K562 (cell line): ENCODE measurements around the gene ARHGDIA. TPM values are rescaled to one million over a fixed set of nuclear protein-coding genes. Genes with fewer than 3 reads are reported as not detected.

ENCODE experiments used
- CAMTA2 ChIP-seq: fragments of 250-450 bp; sonication (Bioruptor Pico); conservative IDR thresholded peaks from 2 replicates; pipeline ENCODE4 v1.5.1; 2022
- GABPB1 ChIP-seq: sonication (generic); formaldehyde crosslinking; IDR thresholded peaks from 2 replicates; pipeline ENCODE4 v1.8.0; 2022; ENCODE audit warnings: mild to moderate bottlenecking, missing genetic modification reagents
- MXI1 ChIP-seq: IDR thresholded peaks from 2 replicates; pipeline ENCODE4 v1.6.1; 2011; ENCODE audit warnings: low read depth, mild to moderate bottlenecking, improper control_type of control experiment, low read length
- MYBL2 ChIP-seq, 2 experiments: fragments of 450-650 bp in 1 of 2; sonication (generic) in 1 of 2; formaldehyde crosslinking in 1 of 2; IDR thresholded peaks; 2 replicates each; pipeline versions ENCODE4 v1.6.1 to v1.8.1; 2017 to 2022; ENCODE audit warnings: borderline replicate concordance in 1 of 2, inconsistent platforms in 1 of 2, low read depth in 1 of 2, mild to moderate bottlenecking in 1 of 2, missing genetic modification reagents in 1 of 2, moderate library complexity in 1 of 2
- NFYB ChIP-seq: IDR thresholded peaks from 2 replicates; pipeline ENCODE4 v1.6.1; 2011; ENCODE audit warnings: mild to moderate bottlenecking, moderate library complexity; ENCODE audit not compliant: insufficient read length; ENCODE audit errors: extremely low read depth
- RUNX1 ChIP-seq: sonication (generic); IDR thresholded peaks from 2 replicates; pipeline ENCODE4 v1.6.1; 2016; ENCODE audit warnings: antibody characterized with exemption, low read depth
- SIN3A ChIP-seq, 2 experiments: fragments of 150-350 bp in 1 of 2; IDR thresholded peaks; 2 replicates each; pipeline ENCODE4 v1.6.1; 2011 to 2016; ENCODE audit warnings: borderline replicate concordance in 2 of 2, low read depth in 2 of 2, low read length in 2 of 2, mild to moderate bottlenecking in 2 of 2, moderate library complexity in 2 of 2; ENCODE audit not compliant: control insufficient read depth in 1 of 2
- SLC30A9 ChIP-seq: fragments of 250-450 bp; sonication (Bioruptor Pico); IDR thresholded peaks from 2 replicates; pipeline ENCODE4 v1.8.0; 2022; ENCODE audit warnings: mild to moderate bottlenecking, moderate library complexity
- SREBF1 ChIP-seq: fragments of 150-350 bp; IDR thresholded peaks from 2 replicates; pipeline ENCODE4 v1.6.1; 2014; ENCODE audit warnings: antibody characterized with exemption, low read depth, low read length, borderline replicate concordance
- TARDBP ChIP-seq: fragments of 450-650 bp; IDR thresholded peaks from 2 replicates; pipeline ENCODE4 v1.6.1; 2016
- ZNF217 ChIP-seq: sonication (generic); formaldehyde crosslinking; IDR thresholded peaks from 2 replicates; pipeline ENCODE4 v1.8.0; 2022; ENCODE audit warnings: mild to moderate bottlenecking, missing genetic modification reagents
- ZNF224 ChIP-seq: sonication (generic); formaldehyde crosslinking; IDR thresholded peaks from 2 replicates; pipeline ENCODE4 v1.8.0; 2022; ENCODE audit warnings: mild to moderate bottlenecking, missing genetic modification reagents
- ZNF717 ChIP-seq: fragments of 250-450 bp; sonication (Bioruptor Pico); IDR thresholded peaks from 2 replicates; pipeline ENCODE4 v1.5.0; 2021
- polyA plus RNA-seq, 8 experiments: library from polyadenylated mRNA; depleted of rRNA in 4 of 8; stranded (reverse) in 5 of 8; unstranded in 3 of 8; fragments of >200 nt; fragmentation: Nextera tagmentation in 2 of 8; fragmentation: Illumina TruSeq in 1 of 8; extraction: Ambion mirVana in 2 of 8; extraction: Trizol in 1 of 8; gene quantifications; 2 replicates each; pipeline versions ENCODE4 v1.2.1 to v1.2.3, GENCODE V29; 2011 to 2014; ENCODE audit warnings: inconsistent platforms in 1 of 8, missing spikeins in 1 of 8
- total RNA-seq, 7 experiments: library from RNA; depleted of rRNA in 6 of 7; stranded (reverse); fragments of >200 nt in 6 of 7; fragmentation: Illumina TruSeq in 2 of 7; extraction: Trizol in 2 of 7; gene quantifications; 2 replicates each; pipeline versions ENCODE4 v1.2.1 to v1.2.3, GENCODE V29; 2011 to 2021; ENCODE audit warnings: low replicate concordance in 1 of 7
- TF ChIP-seq, protein P1 (sequence below): fragments of 200-800 bp; sonication (Bioruptor generic); IDR thresholded peaks from 2 replicates; pipeline ENCODE4 v1.6.1; 2017; ENCODE audit warnings: missing genetic modification characterization, missing compliant biosample characterization
- TF ChIP-seq, protein P2 (sequence below), 2 experiments: fragments of 150-350 bp in 1 of 2; IDR thresholded peaks; 2 replicates each; pipeline ENCODE4 v1.6.1; 2012 to 2016; ENCODE audit warnings: low read depth in 2 of 2, low read length in 2 of 2, mild to moderate bottlenecking in 1 of 2, moderate library complexity in 1 of 2
- TF ChIP-seq, protein P3 (sequence below): fragments of 450-650 bp; IDR thresholded peaks from 2 replicates; pipeline ENCODE4 v1.6.1; 2017; ENCODE audit warnings: antibody characterized with exemption, mild to moderate bottlenecking
- TF ChIP-seq, protein P4 (sequence below): fragments of 250-450 bp; sonication (Bioruptor Pico); IDR thresholded peaks from 2 replicates; pipeline ENCODE4 v1.8.0; 2021; ENCODE audit warnings: moderate library complexity, mild to moderate bottlenecking, inconsistent platforms

ARHGDIA gene
- total and polyA plus RNA-seq, 9 of the 15 experiments (the other 6 are each of a cell fraction or from before 2014, with no cell fraction given): 9.6 to 340 (median 97.6) TPM

DNA sequence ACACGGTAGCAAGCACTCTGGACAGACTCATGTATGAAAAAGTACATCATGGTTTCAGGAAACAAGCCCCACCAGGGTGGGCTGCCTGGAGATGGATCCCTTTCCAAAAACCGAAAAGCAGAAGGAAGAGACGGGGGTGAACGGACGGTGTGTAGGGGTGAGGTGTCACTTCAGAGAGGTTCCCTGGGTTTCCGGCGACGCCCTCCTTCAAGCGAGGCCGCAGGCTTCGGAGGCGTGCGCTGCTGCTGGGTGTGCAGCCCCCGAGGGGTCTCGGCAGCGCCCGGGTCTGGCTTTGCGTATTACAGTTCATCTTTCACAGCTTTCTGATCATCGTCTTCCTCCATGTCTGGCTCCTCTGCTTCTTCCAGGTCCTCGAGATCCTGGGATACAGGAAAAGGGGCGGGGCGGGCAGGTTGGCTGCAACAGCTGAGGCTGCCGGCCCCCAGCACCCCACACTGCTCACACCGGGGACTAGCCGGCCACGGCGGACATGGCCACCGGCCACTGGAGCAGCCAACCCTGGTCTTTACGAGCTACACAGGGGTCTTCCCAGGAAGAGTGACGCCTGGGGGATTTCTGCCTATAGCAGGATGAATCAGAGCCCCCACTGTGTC is 27.3 kb downstream of the ARHGDIA start (continued):
- TF ChIP-seq, protein P1, sequence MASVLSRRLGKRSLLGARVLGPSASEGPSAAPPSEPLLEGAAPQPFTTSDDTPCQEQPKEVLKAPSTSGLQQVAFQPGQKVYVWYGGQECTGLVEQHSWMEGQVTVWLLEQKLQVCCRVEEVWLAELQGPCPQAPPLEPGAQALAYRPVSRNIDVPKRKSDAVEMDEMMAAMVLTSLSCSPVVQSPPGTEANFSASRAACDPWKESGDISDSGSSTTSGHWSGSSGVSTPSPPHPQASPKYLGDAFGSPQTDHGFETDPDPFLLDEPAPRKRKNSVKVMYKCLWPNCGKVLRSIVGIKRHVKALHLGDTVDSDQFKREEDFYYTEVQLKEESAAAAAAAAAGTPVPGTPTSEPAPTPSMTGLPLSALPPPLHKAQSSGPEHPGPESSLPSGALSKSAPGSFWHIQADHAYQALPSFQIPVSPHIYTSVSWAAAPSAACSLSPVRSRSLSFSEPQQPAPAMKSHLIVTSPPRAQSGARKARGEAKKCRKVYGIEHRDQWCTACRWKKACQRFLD (CRISPR knock-in tag): no peak
- TF ChIP-seq SLC30A9 (CRISPR knock-in tag): no peak
- TF ChIP-seq ZNF717 (CRISPR knock-in tag): no peak
- TF ChIP-seq, protein P2, sequence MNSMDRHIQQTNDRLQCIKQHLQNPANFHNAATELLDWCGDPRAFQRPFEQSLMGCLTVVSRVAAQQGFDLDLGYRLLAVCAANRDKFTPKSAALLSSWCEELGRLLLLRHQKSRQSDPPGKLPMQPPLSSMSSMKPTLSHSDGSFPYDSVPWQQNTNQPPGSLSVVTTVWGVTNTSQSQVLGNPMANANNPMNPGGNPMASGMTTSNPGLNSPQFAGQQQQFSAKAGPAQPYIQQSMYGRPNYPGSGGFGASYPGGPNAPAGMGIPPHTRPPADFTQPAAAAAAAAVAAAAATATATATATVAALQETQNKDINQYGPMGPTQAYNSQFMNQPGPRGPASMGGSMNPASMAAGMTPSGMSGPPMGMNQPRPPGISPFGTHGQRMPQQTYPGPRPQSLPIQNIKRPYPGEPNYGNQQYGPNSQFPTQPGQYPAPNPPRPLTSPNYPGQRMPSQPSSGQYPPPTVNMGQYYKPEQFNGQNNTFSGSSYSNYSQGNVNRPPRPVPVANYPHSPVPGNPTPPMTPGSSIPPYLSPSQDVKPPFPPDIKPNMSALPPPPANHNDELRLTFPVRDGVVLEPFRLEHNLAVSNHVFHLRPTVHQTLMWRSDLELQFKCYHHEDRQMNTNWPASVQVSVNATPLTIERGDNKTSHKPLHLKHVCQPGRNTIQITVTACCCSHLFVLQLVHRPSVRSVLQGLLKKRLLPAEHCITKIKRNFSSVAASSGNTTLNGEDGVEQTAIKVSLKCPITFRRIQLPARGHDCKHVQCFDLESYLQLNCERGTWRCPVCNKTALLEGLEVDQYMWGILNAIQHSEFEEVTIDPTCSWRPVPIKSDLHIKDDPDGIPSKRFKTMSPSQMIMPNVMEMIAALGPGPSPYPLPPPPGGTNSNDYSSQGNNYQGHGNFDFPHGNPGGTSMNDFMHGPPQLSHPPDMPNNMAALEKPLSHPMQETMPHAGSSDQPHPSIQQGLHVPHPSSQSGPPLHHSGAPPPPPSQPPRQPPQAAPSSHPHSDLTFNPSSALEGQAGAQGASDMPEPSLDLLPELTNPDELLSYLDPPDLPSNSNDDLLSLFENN (IDR thresholded peaks at IDR 0.05; ENCODE audit: low read depth in 2 of 2, low read length in 2 of 2): no peak
- no peak for TF ChIP-seq RUNX1
- TF ChIP-seq TARDBP: no peak
- no peak for TF ChIP-seq MYBL2 (IDR thresholded peaks at IDR 0.05; ENCODE audit: low read depth)
- TF ChIP-seq MYBL2 (CRISPR knock-in tag; IDR thresholded peaks at IDR 0.05; ENCODE audit: borderline replicate concordance): no peak
- TF ChIP-seq NFYB: no peak
- TF ChIP-seq, protein P3, sequence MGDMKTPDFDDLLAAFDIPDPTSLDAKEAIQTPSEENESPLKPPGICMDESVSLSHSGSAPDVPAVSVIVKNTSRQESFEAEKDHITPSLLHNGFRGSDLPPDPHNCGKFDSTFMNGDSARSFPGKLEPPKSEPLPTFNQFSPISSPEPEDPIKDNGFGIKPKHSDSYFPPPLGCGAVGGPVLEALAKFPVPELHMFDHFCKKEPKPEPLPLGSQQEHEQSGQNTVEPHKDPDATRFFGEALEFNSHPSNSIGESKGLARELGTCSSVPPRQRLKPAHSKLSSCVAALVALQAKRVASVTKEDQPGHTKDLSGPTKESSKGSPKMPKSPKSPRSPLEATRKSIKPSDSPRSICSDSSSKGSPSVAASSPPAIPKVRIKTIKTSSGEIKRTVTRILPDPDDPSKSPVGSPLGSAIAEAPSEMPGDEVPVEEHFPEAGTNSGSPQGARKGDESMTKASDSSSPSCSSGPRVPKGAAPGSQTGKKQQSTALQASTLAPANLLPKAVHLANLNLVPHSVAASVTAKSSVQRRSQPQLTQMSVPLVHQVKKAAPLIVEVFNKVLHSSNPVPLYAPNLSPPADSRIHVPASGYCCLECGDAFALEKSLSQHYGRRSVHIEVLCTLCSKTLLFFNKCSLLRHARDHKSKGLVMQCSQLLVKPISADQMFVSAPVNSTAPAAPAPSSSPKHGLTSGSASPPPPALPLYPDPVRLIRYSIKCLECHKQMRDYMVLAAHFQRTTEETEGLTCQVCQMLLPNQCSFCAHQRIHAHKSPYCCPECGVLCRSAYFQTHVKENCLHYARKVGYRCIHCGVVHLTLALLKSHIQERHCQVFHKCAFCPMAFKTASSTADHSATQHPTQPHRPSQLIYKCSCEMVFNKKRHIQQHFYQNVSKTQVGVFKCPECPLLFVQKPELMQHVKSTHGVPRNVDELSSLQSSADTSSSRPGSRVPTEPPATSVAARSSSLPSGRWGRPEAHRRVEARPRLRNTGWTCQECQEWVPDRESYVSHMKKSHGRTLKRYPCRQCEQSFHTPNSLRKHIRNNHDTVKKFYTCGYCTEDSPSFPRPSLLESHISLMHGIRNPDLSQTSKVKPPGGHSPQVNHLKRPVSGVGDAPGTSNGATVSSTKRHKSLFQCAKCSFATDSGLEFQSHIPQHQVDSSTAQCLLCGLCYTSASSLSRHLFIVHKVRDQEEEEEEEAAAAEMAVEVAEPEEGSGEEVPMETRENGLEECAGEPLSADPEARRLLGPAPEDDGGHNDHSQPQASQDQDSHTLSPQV: no peak
- no peak for TF ChIP-seq SREBF1
- TF ChIP-seq, protein P4, sequence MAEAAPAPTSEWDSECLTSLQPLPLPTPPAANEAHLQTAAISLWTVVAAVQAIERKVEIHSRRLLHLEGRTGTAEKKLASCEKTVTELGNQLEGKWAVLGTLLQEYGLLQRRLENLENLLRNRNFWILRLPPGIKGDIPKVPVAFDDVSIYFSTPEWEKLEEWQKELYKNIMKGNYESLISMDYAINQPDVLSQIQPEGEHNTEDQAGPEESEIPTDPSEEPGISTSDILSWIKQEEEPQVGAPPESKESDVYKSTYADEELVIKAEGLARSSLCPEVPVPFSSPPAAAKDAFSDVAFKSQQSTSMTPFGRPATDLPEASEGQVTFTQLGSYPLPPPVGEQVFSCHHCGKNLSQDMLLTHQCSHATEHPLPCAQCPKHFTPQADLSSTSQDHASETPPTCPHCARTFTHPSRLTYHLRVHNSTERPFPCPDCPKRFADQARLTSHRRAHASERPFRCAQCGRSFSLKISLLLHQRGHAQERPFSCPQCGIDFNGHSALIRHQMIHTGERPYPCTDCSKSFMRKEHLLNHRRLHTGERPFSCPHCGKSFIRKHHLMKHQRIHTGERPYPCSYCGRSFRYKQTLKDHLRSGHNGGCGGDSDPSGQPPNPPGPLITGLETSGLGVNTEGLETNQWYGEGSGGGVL (CRISPR knock-in tag): no peak
- no peak for TF ChIP-seq GABPB1 (CRISPR knock-in tag)
- no peak for TF ChIP-seq CAMTA2 (CRISPR knock-in tag)
- TF ChIP-seq ZNF224: no peak
- TF ChIP-seq MXI1: no peak
- no peak for TF ChIP-seq SIN3A (IDR thresholded peaks at IDR 0.05; ENCODE audit: borderline replicate concordance in 2 of 2, control insufficient read depth in 1 of 2, low read depth in 2 of 2, low read length in 2 of 2)
- no peak for TF ChIP-seq ZNF217 (CRISPR knock-in tag)
